NCI-H1105 treated with DMSO at 0.1 percent for 48 hours (cell line): ENCODE measurements around the gene CNPY2.
"Not testable (repeated sequence)": the region's sequence is repeated elsewhere in the genome, so short reads cannot be mapped to it uniquely, and the experiment has no call there.

Experiments used
- DNase-seq: peaks from one replicate; lab custom pipeline; 2025; lab: John Stamatoyannopoulos, UW

CNPY2 gene

GRCh38 chr12:56333679-56334489 is 18.1 kb upstream of the CNPY2 start, which contains the start of gene PAN2:
Gene PAN2, minus strand, starts transcription at chr12:56334000. Its CDS starts 906 bp downstream, at chr12:56333094.
- peak; percentile 89 for DNase-seq

GRCh38 chr12:56333197-56333678 is 17.4 kb upstream of the CNPY2 start:
- no peak for DNase-seq

GRCh38 chr12:56332512-56333196 is 16.9 kb upstream of the CNPY2 start:
- DNase-seq, result no peak

- DNase-seq, result no peak
Observed at GRCh38 chr12:56330936-56331490, 15.2 kb upstream of the CNPY2 start.

- DNase-seq, result peak; percentile 3
Observed at GRCh38 chr12:56326533-56326932, 10.7 kb upstream of the CNPY2 start.

GRCh38 chr12:56326126-56326525 is 10.3 kb upstream of the CNPY2 start:
- DNase-seq, result no peak

- no peak for DNase-seq
Observed at GRCh38 chr12:56324206-56324605, 8.4 kb upstream of the CNPY2 start.

GRCh38 chr12:56321610-56322009 is 5.8 kb upstream of the CNPY2 start:
- DNase-seq, result not testable (repeated sequence)

GRCh38 chr12:56321027-56321426 is 5.2 kb upstream of the CNPY2 start:
- no peak for DNase-seq

- DNase-seq, result no peak
Observed at GRCh38 chr12:56317675-56318074, 1.9 kb upstream of the CNPY2 start.

- no peak for DNase-seq
Observed at GRCh38 chr12:56315249-56315621, 553 bp downstream of the CNPY2 start.

- DNase-seq, result no peak
Observed at GRCh38 chr12:56311003-56311402, 4.8 kb downstream of the CNPY2 start.

- DNase-seq, result no peak
Observed at GRCh38 chr12:56308714-56309113, 7.1 kb downstream of the CNPY2 start.

GRCh38 chr12:56307221-56307965 is 8.4 kb downstream of the CNPY2 start:
- no peak for DNase-seq

- DNase-seq, result no peak
Observed at GRCh38 chr12:56304872-56305590, 10.8 kb downstream of the CNPY2 start.

- DNase-seq, result no peak
Observed at GRCh38 chr12:56304276-56304675, 11.5 kb downstream of the CNPY2 start.

- no peak for DNase-seq
Observed at GRCh38 chr12:56300644-56301464, 14.9 kb downstream of the CNPY2 start.

GRCh38 chr12:56299853-56300643 is 15.7 kb downstream of the CNPY2 start, which contains the start of gene CS:
Gene CS, minus strand, starts transcription at chr12:56300330. Its CDS starts 129 bp downstream, at chr12:56300201.
- peak; percentile 89 for DNase-seq

GRCh38 chr12:56299308-56299852 is 16.4 kb downstream of the CNPY2 start:
- no peak for DNase-seq
